Muscle layer of colon (tissue), 2 donors: Measurements from ENCODE around the gene MAPKAPK2.
"Not testable (repeated sequence)": the region's sequence is repeated elsewhere in the genome, so short reads cannot be mapped to it uniquely, and the experiment has no call there.

Experiments
- H3K27ac ChIP-seq: one replicate; pipeline ENCODE4 v1.7.0; 2013; ENCODE audit warnings: low read depth, mild to moderate bottlenecking, low read length, moderate library complexity
- H3K27me3 ChIP-seq, 2 donors: one replicate each; pipeline ENCODE4 v1.7.0; 2013; ENCODE audit warnings: low read length in 2 of 2, mild to moderate bottlenecking in 2 of 2; ENCODE audit not compliant: insufficient read depth in 2 of 2, control insufficient read depth in 1 of 2
- H3K36me3 ChIP-seq: one replicate; pipeline ENCODE4 v1.7.0; 2013; ENCODE audit warnings: mild to moderate bottlenecking, low read length; ENCODE audit not compliant: insufficient read depth
- H3K4me1 ChIP-seq: one replicate; pipeline ENCODE4 v1.7.0; 2013; ENCODE audit warnings: mild to moderate bottlenecking, low read length; ENCODE audit not compliant: insufficient read depth
- H3K4me3 ChIP-seq, 2 donors: one replicate each; pipeline ENCODE4 v1.7.0; 2013; ENCODE audit warnings: low read length in 2 of 2, low read depth in 1 of 2, mild to moderate bottlenecking in 1 of 2, moderate library complexity in 1 of 2
- H3K9ac ChIP-seq: one replicate; pipeline ENCODE4 v1.7.0; 2013; ENCODE audit warnings: low read length
- H3K9me3 ChIP-seq: one replicate; pipeline ENCODE4 v1.7.0; 2013; ENCODE audit warnings: mild to moderate bottlenecking, low read length
- donor health status: abdominal sarcoma.
- donor health status: Adenocarcinoma of cecum.

MAPKAPK2 gene

DNA sequence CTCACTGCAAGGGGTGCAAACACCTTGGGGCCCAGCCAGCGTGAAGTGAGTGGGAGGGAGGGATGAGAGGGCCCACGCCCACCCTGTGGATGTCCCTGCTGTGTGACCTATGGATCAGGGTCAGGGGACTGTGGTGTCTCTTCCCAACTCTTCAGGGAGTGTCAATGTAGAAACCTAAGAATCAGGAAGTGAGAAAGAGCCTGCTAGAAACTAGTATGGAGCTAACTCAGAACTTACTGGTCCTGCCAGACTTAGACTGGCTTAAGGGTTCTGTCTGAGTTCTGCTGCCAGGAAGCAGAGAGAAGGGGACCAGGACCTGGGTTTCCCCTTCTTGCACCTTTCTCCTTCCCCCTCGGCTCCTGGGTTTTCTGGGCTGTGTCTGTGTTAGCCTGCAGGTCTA is 89.4 kb downstream of the MAPKAPK2 start:
- Histone ChIP-seq H3K4me1 (no peaks in the 10 kb centered on the region), H3K4me3 (no peak overlapping the region), H3K9ac (no peak overlapping the region), H3K27me3 (no peaks in the 10 kb centered on the region), H3K9me3 (no peaks in the 10 kb centered on the region), H3K36me3 (no peaks in the 10 kb centered on the region), H3K27ac (no peak overlapping the region)

DNA sequence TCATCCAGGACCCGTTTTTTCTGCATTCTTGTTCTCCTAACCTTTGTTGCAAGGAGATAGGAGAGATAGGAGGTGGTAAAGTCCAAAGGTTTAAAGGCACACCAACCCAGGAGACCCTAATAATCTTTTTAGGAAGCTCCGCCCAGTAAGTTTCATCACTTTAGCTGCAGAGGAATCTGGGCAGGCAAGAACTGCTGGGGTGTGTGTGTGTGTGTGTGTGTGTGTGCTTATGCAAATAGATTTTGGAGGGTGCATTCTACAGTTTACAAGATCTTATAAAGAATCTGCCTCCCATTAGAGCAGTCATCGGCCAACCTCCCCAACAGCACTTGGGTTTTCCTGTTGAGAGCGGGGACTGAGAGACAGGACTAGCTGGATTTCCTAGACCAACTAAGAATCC is 91.5 kb downstream of the MAPKAPK2 start:
- H3K36me3 ChIP-seq, result no peaks in the 10 kb centered on the region
- no peak overlapping the region for H3K9ac ChIP-seq
- no peak overlapping the region for H3K27ac ChIP-seq
- H3K27me3 ChIP-seq, result no peaks in the 10 kb centered on the region
- H3K4me1 ChIP-seq, result no peaks in the 10 kb centered on the region
- H3K9me3 ChIP-seq, result no peaks in the 10 kb centered on the region
- H3K4me3 ChIP-seq, result no peak overlapping the region

DNA sequence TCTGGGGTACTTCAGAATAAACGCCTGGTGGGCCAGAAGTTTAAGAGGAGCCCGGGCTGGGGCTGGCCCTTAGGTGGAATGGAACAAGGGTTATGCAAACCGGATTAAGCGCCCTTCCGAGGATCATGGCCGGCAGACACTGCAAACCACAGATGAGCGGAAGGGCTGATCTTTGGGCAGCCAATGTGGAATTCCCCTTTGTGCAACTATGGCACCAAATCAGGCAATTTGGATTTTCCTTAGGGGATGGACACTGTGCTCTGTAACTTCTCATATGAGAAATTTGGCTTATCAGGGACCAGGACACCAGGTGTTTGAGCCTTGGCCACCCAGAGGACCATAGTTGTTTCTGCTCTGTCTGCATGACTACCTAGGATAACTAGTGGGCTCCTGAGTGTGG is 93.3 kb downstream of the MAPKAPK2 start:
- Histone ChIP-seq H3K36me3 (no peaks in the 10 kb centered on the region), H3K27me3 (no peaks in the 10 kb centered on the region), H3K27ac (no peak overlapping the region), H3K9me3 (no peaks in the 10 kb centered on the region), H3K9ac (no peak overlapping the region), H3K4me1 (no peaks in the 10 kb centered on the region), H3K4me3 (no peak overlapping the region)

GRCh38 chr1:206778911-206779310 is 94.2 kb downstream of the MAPKAPK2 start:
- not testable (repeated sequence) for H3K27ac ChIP-seq, H3K4me3 ChIP-seq, H3K36me3 ChIP-seq

GRCh38 chr1:206779638-206780037 is 94.9 kb downstream of the MAPKAPK2 start:
- H3K36me3 ChIP-seq, result no peaks in the 10 kb centered on the region

More at GRCh38 chr1:206778911-206779310, 94.2 kb downstream of the MAPKAPK2 start:
- not testable (repeated sequence) for H3K4me1 ChIP-seq, H3K27me3 ChIP-seq, H3K9ac ChIP-seq, H3K9me3 ChIP-seq

GRCh38 chr1:206782448-206782847 is 97.7 kb downstream of the MAPKAPK2 start:
- no peak overlapping the region for H3K4me3 ChIP-seq
- no peaks in the 10 kb centered on the region for H3K27me3 ChIP-seq
- no peak overlapping the region for H3K9ac ChIP-seq
- H3K4me1 ChIP-seq, result no peaks in the 10 kb centered on the region
- H3K9me3 ChIP-seq, result no peaks in the 10 kb centered on the region
- no peak overlapping the region for H3K27ac ChIP-seq
- no peaks in the 10 kb centered on the region for H3K36me3 ChIP-seq

More at GRCh38 chr1:206779638-206780037, 94.9 kb downstream of the MAPKAPK2 start:
- Histone ChIP-seq H3K4me1 (no peaks in the 10 kb centered on the region), H3K27ac (no peak overlapping the region), H3K9me3 (no peaks in the 10 kb centered on the region), H3K27me3 (no peaks in the 10 kb centered on the region), H3K4me3 (no peak overlapping the region), H3K9ac (no peak overlapping the region)

- Histone ChIP-seq H3K27me3 (no peaks in the 10 kb centered on the region), H3K36me3 (no peaks in the 10 kb centered on the region), H3K9me3 (no peaks in the 10 kb centered on the region), H3K4me1 (no peaks in the 10 kb centered on the region), H3K4me3 (no peak overlapping the region), H3K9ac (no peak overlapping the region), H3K27ac (no peak overlapping the region)
These were observed 98.8 kb downstream of the MAPKAPK2 start for GRCh38 chr1:206783506-206783905.
